GM10266 (cell line): ENCODE measurements around the gene TYW1B.
"Not testable (repeated sequence)": the region's sequence is repeated elsewhere in the genome, so short reads cannot be mapped to it uniquely, and the experiment has no call there.

Experiments
- DNase-seq: peaks from one replicate; pipeline ENCODE4 v3.0.0; 2012; ENCODE audit errors: extremely low spot score
- CTCF ChIP-seq: IDR thresholded peaks from 2 replicates; pipeline ENCODE4 v1.5.1; 2012; ENCODE audit warnings: mild to moderate bottlenecking, low read depth; ENCODE audit not compliant: control insufficient read depth, insufficient read depth; ENCODE audit errors: missing control alignments

The TYW1B gene

GRCh38 chr7:72793791-72794190 lies 34.2 kb downstream of the TYW1B start:
- no peak for DNase-seq
- no peak for TF ChIP-seq CTCF

GRCh38 chr7:72790698-72791060 lies 37.3 kb downstream of the TYW1B start:
- DNase-seq, result not testable (repeated sequence)

GRCh38 chr7:72790048-72790697 lies 37.8 kb downstream of the TYW1B start:
- not testable (repeated sequence) for DNase-seq

GRCh38 chr7:72785166-72785955 lies 42.6 kb downstream of the TYW1B start:
- no peak for DNase-seq
- no peak for TF ChIP-seq CTCF

GRCh38 chr7:72783601-72784370 lies 44.2 kb downstream of the TYW1B start:
- DNase-seq, result not testable (repeated sequence)

- TF ChIP-seq CTCF, result no peak
- no peak for DNase-seq
Observed at GRCh38 chr7:72781631-72782030, 46.4 kb downstream of the TYW1B start.

GRCh38 chr7:72781161-72781560 lies 46.8 kb downstream of the TYW1B start:
- no peak for TF ChIP-seq CTCF
- DNase-seq, result no peak

- not testable (repeated sequence) for DNase-seq
Observed at GRCh38 chr7:72780289-72780894, 47.6 kb downstream of the TYW1B start.

- not testable (repeated sequence) for DNase-seq
Observed at GRCh38 chr7:72777167-72777566, 50.8 kb downstream of the TYW1B start.

- not testable (repeated sequence) for DNase-seq
Observed at GRCh38 chr7:72772627-72773026, 55.4 kb downstream of the TYW1B start.

- DNase-seq, result not testable (repeated sequence)
Observed at GRCh38 chr7:72766994-72767393, 61.0 kb downstream of the TYW1B start.
